SK-N-SH treated with all-trans-retinoic acid at 6 μM for 48 hours (cell line): ENCODE data around the gene JAK1.

Source experiments
- ARNTL ChIP-seq: fragments of 450-650 bp; formaldehyde crosslinking; IDR thresholded peaks from 2 replicates; pipeline ENCODE4 v1.5.0; 2020; ENCODE audit warnings: low read depth, mild to moderate bottlenecking, moderate library complexity, borderline replicate concordance
- CREB5 ChIP-seq: fragments of 250-450 bp; sonication (Bioruptor Pico); IDR thresholded peaks from 2 replicates; pipeline ENCODE4 v1.5.1; 2020; ENCODE audit warnings: low read depth, mild to moderate bottlenecking, moderate library complexity
- ESRRG ChIP-seq: fragments of 250-450 bp; sonication (Bioruptor Pico); IDR thresholded peaks from 2 replicates; pipeline ENCODE4 v1.6.1; 2021; ENCODE audit warnings: mild to moderate bottlenecking
- GLIS3 ChIP-seq: fragments of 250-450 bp; sonication (Bioruptor Pico); IDR thresholded peaks from 2 replicates; pipeline ENCODE4 v1.5.0; 2020; ENCODE audit warnings: mild to moderate bottlenecking, moderate library complexity
- ISL1 ChIP-seq: fragments of 250-450 bp; sonication (Bioruptor Pico); IDR thresholded peaks from 2 replicates; pipeline ENCODE4 v2.1.2; 2022; ENCODE audit warnings: mild to moderate bottlenecking, moderate library complexity
- OSR1 ChIP-seq: fragments of 250-450 bp; sonication (Bioruptor Pico); IDR thresholded peaks from 2 replicates; pipeline ENCODE4 v1.8.0; 2022; ENCODE audit warnings: moderate library complexity, mild to moderate bottlenecking, inconsistent platforms
- ZFP30 ChIP-seq: fragments of 450-650 bp; formaldehyde crosslinking; IDR thresholded peaks from 2 replicates; pipeline ENCODE4 v1.5.0; 2022; ENCODE audit warnings: mild to moderate bottlenecking, moderate library complexity

DNA sequence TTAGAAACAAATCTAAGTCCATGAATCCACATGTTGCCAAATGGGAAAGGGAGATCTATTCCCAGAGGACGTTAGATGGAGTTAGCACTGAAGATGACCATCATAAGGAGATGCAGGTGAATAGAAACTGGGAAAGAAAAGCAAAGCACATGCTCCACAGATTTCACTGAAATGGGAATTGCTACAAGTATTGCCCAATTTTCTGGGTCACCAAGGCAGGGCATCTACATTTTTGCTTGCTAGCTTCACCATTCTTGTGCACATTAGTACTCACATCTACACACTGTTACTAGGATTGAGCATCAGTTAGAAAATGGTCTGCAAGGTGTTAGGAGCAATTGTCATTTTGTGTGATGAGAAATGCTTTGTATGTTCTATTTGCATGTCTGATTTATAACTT is 99.1 kb downstream of the JAK1 start:
- no peak for TF ChIP-seq ISL1 (CRISPR knock-in tag)
- no peak for TF ChIP-seq ZFP30 (CRISPR knock-in tag)
- no peak for TF ChIP-seq ARNTL (CRISPR knock-in tag)
- no peak for TF ChIP-seq ESRRG (CRISPR knock-in tag)
- no peak for TF ChIP-seq CREB5 (CRISPR knock-in tag)
- TF ChIP-seq OSR1 (CRISPR knock-in tag), result no peak
- no peak for TF ChIP-seq GLIS3 (CRISPR knock-in tag)
